Liver (tissue), 9 donors: ENCODE data around the gene EDEM2. TPM values are rescaled to one million over a fixed set of nuclear protein-coding genes. Genes with fewer than 3 reads are reported as not detected.

ENCODE experiments used
- DNase-seq: peaks from one replicate; pipeline ENCODE4 v3.0.0-alpha.2; 2017; ENCODE audit warnings: low spot score
- H3K27ac ChIP-seq, 2 donors: one replicate each; pipeline ENCODE4 v1.7.0; 2013; ENCODE audit warnings: inconsistent platforms in 2 of 2, low read length in 2 of 2, control low read depth in 1 of 2, low read depth in 1 of 2, mild to moderate bottlenecking in 1 of 2
- H3K27me3 ChIP-seq, 4 donors: one replicate each; pipeline versions ENCODE4 v1.6.1 to v1.7.0; 2013; ENCODE audit warnings: low read length in 3 of 4, inconsistent platforms in 1 of 4, mild to moderate bottlenecking in 1 of 4, moderate library complexity in 1 of 4; ENCODE audit not compliant: control insufficient read depth in 4 of 4, insufficient read depth in 4 of 4
- H3K36me3 ChIP-seq, 4 donors: one replicate each; pipeline versions ENCODE4 v1.6.1 to v1.7.0; 2013; ENCODE audit warnings: low read length in 3 of 4, mild to moderate bottlenecking in 3 of 4, low read depth in 1 of 4, moderate library complexity in 1 of 4; ENCODE audit not compliant: control insufficient read depth in 4 of 4, insufficient read depth in 3 of 4
- H3K4me1 ChIP-seq, 4 donors: one replicate each; pipeline versions ENCODE4 v1.6.1 to v1.7.0; 2013; ENCODE audit warnings: low read length in 3 of 4, mild to moderate bottlenecking in 3 of 4, moderate library complexity in 1 of 4; ENCODE audit not compliant: control insufficient read depth in 4 of 4, insufficient read depth in 4 of 4
- H3K4me3 ChIP-seq, 3 donors: one replicate each; pipeline versions ENCODE4 v1.6.1 to v1.7.0; 2013; ENCODE audit warnings: low read length in 3 of 3, control low read depth in 1 of 3, low read depth in 1 of 3, mild to moderate bottlenecking in 1 of 3
- H3K9ac ChIP-seq, 2 donors: one replicate each; pipeline ENCODE4 v1.7.0; 2013; ENCODE audit warnings: low read length in 2 of 2, mild to moderate bottlenecking in 2 of 2, moderate library complexity in 2 of 2, control low read depth in 1 of 2, low read depth in 1 of 2
- H3K9me3 ChIP-seq, 4 donors: one replicate each; pipeline versions ENCODE4 v1.6.1 to v1.7.0; 2013; ENCODE audit warnings: low read length in 3 of 4; ENCODE audit not compliant: control insufficient read depth in 4 of 4
- EGR1 ChIP-seq, 2 donors: IDR thresholded peaks; 2 replicates each; pipeline ENCODE4 v1.6.1; 2016 to 2018; ENCODE audit warnings: antibody characterized with exemption in 2 of 2, low read depth in 2 of 2
- FOXA1 ChIP-seq: IDR thresholded peaks from 2 replicates; pipeline ENCODE4 v1.6.1; 2016; ENCODE audit warnings: antibody characterized with exemption
- FOXA2 ChIP-seq: IDR thresholded peaks from 2 replicates; pipeline ENCODE4 v1.6.1; 2016; ENCODE audit warnings: antibody characterized with exemption
- GABPA ChIP-seq, 2 donors: IDR thresholded peaks in 1 of 2; conservative IDR thresholded peaks in 1 of 2; 2 replicates each; pipeline ENCODE4 v1.6.1; 2016; ENCODE audit warnings: antibody characterized with exemption in 2 of 2, mild to moderate bottlenecking in 1 of 2, moderate library complexity in 1 of 2
- HNF4A ChIP-seq, 2 donors: conservative IDR thresholded peaks; 2 replicates each; pipeline ENCODE4 v1.6.1; 2016; ENCODE audit warnings: antibody characterized with exemption in 2 of 2, mild to moderate bottlenecking in 2 of 2
- HNF4G ChIP-seq: IDR thresholded peaks from 2 replicates; pipeline ENCODE4 v1.6.1; 2016; ENCODE audit warnings: antibody characterized with exemption
- JUND ChIP-seq, 2 donors: IDR thresholded peaks; 2 replicates each; pipeline ENCODE4 v1.6.1; 2016; ENCODE audit warnings: antibody characterized with exemption in 2 of 2
- NR2F2 ChIP-seq: IDR thresholded peaks from 2 replicates; pipeline ENCODE4 v1.6.1; 2016; ENCODE audit warnings: antibody characterized with exemption
- RAD21 ChIP-seq, 2 donors: IDR thresholded peaks; 2 replicates each; pipeline ENCODE4 v1.6.1; 2016; ENCODE audit warnings: antibody characterized with exemption in 2 of 2, mild to moderate bottlenecking in 2 of 2
- RXRA ChIP-seq, 2 donors: IDR thresholded peaks; 2 replicates each; pipeline ENCODE4 v1.6.1; 2017 to 2018; ENCODE audit warnings: antibody characterized with exemption in 2 of 2, mild to moderate bottlenecking in 1 of 2
- SP1 ChIP-seq: IDR thresholded peaks from 2 replicates; pipeline ENCODE4 v1.6.1; 2018; ENCODE audit warnings: antibody characterized with exemption, mild to moderate bottlenecking
- TAF1 ChIP-seq: conservative IDR thresholded peaks from 2 replicates; pipeline ENCODE4 v1.6.1; 2016; ENCODE audit warnings: antibody characterized with exemption, mild to moderate bottlenecking
- YY1 ChIP-seq: IDR thresholded peaks from 2 replicates; pipeline ENCODE4 v1.6.1; 2016; ENCODE audit warnings: antibody characterized with exemption, mild to moderate bottlenecking
- ZBTB33 ChIP-seq: IDR thresholded peaks from 2 replicates; pipeline ENCODE4 v1.6.1; 2016; ENCODE audit warnings: antibody characterized with exemption
- WGBS: extraction: QIAGEN DNeasy Blood & Tissue Kit; methylation state at CpG from one replicate; pipeline ENCODE4 v1.1.7; 2013; 5-methylcytosine and 5-hydroxymethylcytosine counted together
- polyA plus RNA-seq, 2 donors: library from polyadenylated mRNA; stranded (reverse) in 1 of 2; unstranded in 1 of 2; fragments of 200-250 nt in 1 of 2; fragments of >200 nt in 1 of 2; fragmentation: Nextera tagmentation in 1 of 2; extraction: Ambion mirVana in 1 of 2; gene quantifications; one replicate each; pipeline versions ENCODE4 v1.2.1 to v1.2.3, GENCODE V29; 2013 to 2015
- total RNA-seq, 2 donors: library from RNA; depleted of rRNA; stranded (reverse); fragments of >200 nt; gene quantifications; one replicate each; pipeline ENCODE4 v1.2.3, GENCODE V29; 2014
- TF ChIP-seq, protein P1 (sequence below): IDR thresholded peaks from 2 replicates; pipeline ENCODE4 v1.6.1; 2016; ENCODE audit warnings: antibody characterized with exemption, mild to moderate bottlenecking
- TF ChIP-seq, protein P2 (sequence below): IDR thresholded peaks from 2 replicates; pipeline ENCODE4 v1.6.1; 2016; ENCODE audit warnings: antibody characterized with exemption
- TF ChIP-seq, protein P3 (sequence below): IDR thresholded peaks from 2 replicates; pipeline ENCODE4 v1.6.1; 2016; ENCODE audit warnings: antibody characterized with exemption
- TF ChIP-seq, protein P4 (sequence below): fragments of 150-350 bp; IDR thresholded peaks from 2 replicates; pipeline ENCODE4 v1.5.1; 2017; ENCODE audit warnings: improper control_type of control experiment, low read depth, low read length; ENCODE audit not compliant: missing input control
- donor health status: healthy.
- donor health status: healthy.
- donor health status: healthy.
- donor health status: healthy.
- donor health status: healthy.

The EDEM2 gene
- total and polyA plus RNA-seq, 4 donors, result 15.5 to 32.5 (median 22.2) TPM

DNA sequence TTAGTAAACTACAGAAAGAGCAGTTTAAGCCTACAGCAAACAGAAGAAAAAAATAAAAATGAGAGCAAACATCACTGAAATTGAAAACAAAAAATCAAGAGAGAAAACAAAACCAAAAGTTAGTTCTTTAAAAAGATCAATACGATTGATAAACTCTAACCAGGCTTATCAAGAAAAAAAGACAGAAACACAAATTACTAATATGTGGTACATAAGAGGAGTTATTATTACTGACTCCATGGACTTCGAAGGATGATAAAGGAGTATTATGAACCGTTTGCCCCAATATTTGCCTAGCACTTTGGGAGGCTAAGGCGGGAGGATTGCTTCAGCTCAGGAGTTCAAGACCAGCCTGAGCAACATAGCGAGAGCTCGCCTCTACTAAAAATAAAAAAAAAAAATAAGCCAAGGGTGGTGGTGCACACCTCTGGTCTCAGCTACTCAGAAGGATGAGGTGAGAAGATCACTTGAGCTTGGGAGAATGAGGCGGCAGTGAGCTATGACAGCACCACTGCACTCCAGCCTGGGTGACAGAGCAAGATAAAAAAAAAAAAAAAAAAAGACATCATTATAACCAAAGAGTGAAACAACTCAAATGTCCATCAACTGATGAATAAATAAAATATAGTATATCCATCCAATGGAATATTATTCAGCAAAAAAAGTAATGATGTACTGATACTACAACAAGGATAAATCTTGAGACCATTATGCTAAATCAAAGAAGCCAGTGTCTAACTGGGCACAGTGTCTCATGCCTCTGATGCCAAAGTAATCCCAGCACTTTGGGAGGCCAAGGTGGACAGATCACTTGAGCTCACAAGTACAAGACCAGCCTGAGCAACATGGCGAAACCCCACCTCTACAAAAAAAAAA is 67.4 kb downstream of the EDEM2 start:
- peaks cover 1 to 12% (median 7%) of the 10 kb centered on the region in 4 donors for H3K36me3 ChIP-seq
- no peak overlapping the region for H3K4me3 ChIP-seq
- no peaks in the 10 kb centered on the region for H3K27me3 ChIP-seq
- no peak overlapping the region for H3K9ac ChIP-seq
- H3K27ac ChIP-seq, result no peak overlapping the region
- TF ChIP-seq, protein P1, sequence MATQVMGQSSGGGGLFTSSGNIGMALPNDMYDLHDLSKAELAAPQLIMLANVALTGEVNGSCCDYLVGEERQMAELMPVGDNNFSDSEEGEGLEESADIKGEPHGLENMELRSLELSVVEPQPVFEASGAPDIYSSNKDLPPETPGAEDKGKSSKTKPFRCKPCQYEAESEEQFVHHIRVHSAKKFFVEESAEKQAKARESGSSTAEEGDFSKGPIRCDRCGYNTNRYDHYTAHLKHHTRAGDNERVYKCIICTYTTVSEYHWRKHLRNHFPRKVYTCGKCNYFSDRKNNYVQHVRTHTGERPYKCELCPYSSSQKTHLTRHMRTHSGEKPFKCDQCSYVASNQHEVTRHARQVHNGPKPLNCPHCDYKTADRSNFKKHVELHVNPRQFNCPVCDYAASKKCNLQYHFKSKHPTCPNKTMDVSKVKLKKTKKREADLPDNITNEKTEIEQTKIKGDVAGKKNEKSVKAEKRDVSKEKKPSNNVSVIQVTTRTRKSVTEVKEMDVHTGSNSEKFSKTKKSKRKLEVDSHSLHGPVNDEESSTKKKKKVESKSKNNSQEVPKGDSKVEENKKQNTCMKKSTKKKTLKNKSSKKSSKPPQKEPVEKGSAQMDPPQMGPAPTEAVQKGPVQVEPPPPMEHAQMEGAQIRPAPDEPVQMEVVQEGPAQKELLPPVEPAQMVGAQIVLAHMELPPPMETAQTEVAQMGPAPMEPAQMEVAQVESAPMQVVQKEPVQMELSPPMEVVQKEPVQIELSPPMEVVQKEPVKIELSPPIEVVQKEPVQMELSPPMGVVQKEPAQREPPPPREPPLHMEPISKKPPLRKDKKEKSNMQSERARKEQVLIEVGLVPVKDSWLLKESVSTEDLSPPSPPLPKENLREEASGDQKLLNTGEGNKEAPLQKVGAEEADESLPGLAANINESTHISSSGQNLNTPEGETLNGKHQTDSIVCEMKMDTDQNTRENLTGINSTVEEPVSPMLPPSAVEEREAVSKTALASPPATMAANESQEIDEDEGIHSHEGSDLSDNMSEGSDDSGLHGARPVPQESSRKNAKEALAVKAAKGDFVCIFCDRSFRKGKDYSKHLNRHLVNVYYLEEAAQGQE, result no peak
- no peak for TF ChIP-seq HNF4A (conservative IDR thresholded peaks at IDR 0.05)
- TF ChIP-seq FOXA1, result no peak
- TF ChIP-seq, protein P2, sequence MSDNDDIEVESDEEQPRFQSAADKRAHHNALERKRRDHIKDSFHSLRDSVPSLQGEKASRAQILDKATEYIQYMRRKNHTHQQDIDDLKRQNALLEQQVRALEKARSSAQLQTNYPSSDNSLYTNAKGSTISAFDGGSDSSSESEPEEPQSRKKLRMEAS, result no peak
- DNase-seq, result no peak
- no peaks in the 10 kb centered on the region for H3K9me3 ChIP-seq
- peaks cover 4 to 17% (median 6%) of the 10 kb centered on the region in 4 donors for H3K4me1 ChIP-seq
- WGBS, result 74% methylated on average over 8 of the region's 8 CpGs

DNA sequence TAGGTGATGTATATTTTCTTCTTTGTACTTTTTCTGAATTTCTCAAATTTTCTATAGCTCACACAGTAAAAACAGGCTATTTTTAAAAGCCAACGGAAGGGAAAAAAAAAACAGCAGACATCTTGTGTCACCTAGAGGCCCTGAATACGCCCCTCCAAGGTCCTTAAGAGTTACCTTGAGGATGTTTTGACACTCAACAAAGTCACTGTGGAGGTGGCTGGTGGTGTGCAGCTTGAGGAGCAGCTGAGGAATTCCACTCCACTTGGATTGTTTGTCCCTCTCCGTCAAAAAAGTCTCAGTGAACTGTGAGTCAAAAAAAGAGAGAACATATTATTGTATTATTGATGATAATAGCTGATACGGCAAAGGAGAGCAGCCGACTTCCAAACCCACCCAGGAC is 69.3 kb downstream of the EDEM2 start:
- Histone ChIP-seq H3K27me3 (no peaks in the 10 kb centered on the region), H3K9ac (no peak overlapping the region), H3K27ac (no peak overlapping the region), H3K9me3 (no peaks in the 10 kb centered on the region), H3K36me3 (peaks cover 1 to 12% (median 7%) of the 10 kb centered on the region in 4 donors), H3K4me3 (no peak overlapping the region), H3K4me1 (peaks cover 4 to 17% (median 6%) of the 10 kb centered on the region in 4 donors)
- WGBS, result 96% methylated on average over 5 of the region's 5 CpGs
- no peak for TF ChIP-seq GABPA (IDR thresholded peaks at IDR 0.05 in 1 of 2, conservative IDR thresholded peaks at IDR 0.05 in 1 of 2)
- no peak for TF ChIP-seq FOXA2
- TF ChIP-seq, protein P2, result no peak
- TF ChIP-seq, protein P3, sequence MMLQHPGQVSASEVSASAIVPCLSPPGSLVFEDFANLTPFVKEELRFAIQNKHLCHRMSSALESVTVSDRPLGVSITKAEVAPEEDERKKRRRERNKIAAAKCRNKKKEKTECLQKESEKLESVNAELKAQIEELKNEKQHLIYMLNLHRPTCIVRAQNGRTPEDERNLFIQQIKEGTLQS, result no peak
- no peak for TF ChIP-seq RXRA (IDR thresholded peaks at IDR 0.05)
- TF ChIP-seq ZBTB33, result no peak
- TF ChIP-seq YY1, result no peak
- no peak for TF ChIP-seq TAF1
- TF ChIP-seq FOXA1, result no peak
- TF ChIP-seq HNF4G, result no peak
- TF ChIP-seq NR2F2, result no peak
- TF ChIP-seq, protein P1, result no peak
- TF ChIP-seq JUND (IDR thresholded peaks at IDR 0.05), result no peak
- no peak for TF ChIP-seq EGR1 (IDR thresholded peaks at IDR 0.05; ENCODE audit: low read depth in 2 of 2)
- no peak for TF ChIP-seq RAD21 (IDR thresholded peaks at IDR 0.05)
- no peak for TF ChIP-seq HNF4A (conservative IDR thresholded peaks at IDR 0.05)
- TF ChIP-seq SP1, result no peak
- TF ChIP-seq, protein P4, sequence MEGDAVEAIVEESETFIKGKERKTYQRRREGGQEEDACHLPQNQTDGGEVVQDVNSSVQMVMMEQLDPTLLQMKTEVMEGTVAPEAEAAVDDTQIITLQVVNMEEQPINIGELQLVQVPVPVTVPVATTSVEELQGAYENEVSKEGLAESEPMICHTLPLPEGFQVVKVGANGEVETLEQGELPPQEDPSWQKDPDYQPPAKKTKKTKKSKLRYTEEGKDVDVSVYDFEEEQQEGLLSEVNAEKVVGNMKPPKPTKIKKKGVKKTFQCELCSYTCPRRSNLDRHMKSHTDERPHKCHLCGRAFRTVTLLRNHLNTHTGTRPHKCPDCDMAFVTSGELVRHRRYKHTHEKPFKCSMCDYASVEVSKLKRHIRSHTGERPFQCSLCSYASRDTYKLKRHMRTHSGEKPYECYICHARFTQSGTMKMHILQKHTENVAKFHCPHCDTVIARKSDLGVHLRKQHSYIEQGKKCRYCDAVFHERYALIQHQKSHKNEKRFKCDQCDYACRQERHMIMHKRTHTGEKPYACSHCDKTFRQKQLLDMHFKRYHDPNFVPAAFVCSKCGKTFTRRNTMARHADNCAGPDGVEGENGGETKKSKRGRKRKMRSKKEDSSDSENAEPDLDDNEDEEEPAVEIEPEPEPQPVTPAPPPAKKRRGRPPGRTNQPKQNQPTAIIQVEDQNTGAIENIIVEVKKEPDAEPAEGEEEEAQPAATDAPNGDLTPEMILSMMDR, result no peak
- no peak for DNase-seq
